Activated T-helper 9 cell treated with anti-CD3 and anti-CD28 coated beads, Interleukin-2, amount 50 U/mL, for 16 hours (primary cell): ENCODE measurements around the gene PRRT2.

ENCODE experiments used
- DNase-seq: peaks from one replicate; pipeline ENCODE4 v3.0.0-alpha.2; 2020; ENCODE audit warnings: low read depth

Gene PRRT2

DNA sequence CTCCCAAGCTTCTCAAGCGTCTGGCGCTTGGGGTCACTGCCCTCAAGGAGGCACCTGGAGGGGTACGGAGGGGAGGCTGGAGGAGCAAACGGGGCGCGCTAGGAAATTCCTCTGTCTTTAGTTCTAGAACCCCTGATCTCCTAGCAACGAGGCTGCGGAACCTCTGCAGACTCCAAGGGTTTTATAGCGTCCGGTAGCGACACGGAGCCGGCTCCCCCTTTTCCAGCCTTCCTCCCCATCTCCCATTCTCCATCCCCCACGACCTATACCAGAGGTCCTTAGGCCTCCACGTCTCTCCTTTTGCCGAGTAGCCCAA is 51.6 kb downstream of the PRRT2 start:
- DNase-seq = no peak

DNA sequence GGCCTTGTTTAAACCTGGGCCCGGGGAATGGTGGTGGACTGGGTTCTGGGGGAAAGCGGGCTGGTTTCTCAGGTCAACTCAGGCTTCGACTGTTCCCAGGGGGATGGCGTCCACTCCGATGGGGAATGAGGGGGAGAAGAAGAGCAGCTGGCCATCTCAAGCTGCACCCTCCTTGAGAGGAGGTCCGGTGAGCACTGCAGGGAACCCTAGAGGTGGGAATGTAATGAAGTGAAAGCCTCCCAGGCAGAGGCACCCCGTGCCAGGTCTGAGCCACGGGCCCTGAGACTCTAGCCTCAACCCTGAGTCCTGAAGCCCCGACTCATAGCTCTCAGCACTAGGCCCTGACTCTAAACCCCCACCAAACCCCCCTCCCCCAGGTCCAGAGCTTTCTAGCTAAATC is 52.2 kb downstream of the PRRT2 start:
- DNase-seq = no peak
